ENCODE measurements around the gene ANGPTL8.

DNA sequence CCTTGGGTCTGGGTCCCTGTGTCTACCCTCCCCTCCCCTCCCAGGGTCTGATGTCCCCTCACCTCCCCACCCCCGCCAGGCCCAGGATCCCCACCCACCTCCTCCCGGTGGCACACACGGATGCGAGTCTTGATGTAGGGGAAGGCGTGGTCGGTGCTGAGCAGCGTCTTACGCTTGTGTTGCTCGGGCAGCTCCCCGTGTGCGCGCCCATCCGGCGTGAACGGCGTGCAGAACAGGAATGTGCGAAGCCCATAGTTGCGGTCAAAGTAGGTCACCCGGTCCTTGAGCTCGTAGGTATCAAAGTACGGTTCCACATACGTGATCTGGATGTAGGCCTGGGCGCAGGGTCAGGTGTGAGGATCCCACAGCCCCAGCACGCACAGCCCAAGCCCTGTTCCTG, 37.6 kb upstream of the ANGPTL8 start:
- TF ChIP-seq HDGF (IDR thresholded peaks at IDR 0.05; ENCODE audit: borderline replicate concordance): no peak
- TF ChIP-seq ZNF384 (IDR thresholded peaks at IDR 0.05): no peak
- no peak for TF ChIP-seq NFRKB (IDR thresholded peaks at IDR 0.05)
- no peak for TF ChIP-seq ARNT (IDR thresholded peaks at IDR 0.05)
- no peak for TF ChIP-seq FOXK2 (IDR thresholded peaks at IDR 0.05)
- TF ChIP-seq BHLHE40 (IDR thresholded peaks at IDR 0.05; ENCODE audit: borderline replicate concordance): no peak
- TF ChIP-seq SUZ12 (IDR thresholded peaks at IDR 0.05): no peak
- no peak for TF ChIP-seq TARDBP (IDR thresholded peaks at IDR 0.05)
- TF ChIP-seq, protein P1, sequence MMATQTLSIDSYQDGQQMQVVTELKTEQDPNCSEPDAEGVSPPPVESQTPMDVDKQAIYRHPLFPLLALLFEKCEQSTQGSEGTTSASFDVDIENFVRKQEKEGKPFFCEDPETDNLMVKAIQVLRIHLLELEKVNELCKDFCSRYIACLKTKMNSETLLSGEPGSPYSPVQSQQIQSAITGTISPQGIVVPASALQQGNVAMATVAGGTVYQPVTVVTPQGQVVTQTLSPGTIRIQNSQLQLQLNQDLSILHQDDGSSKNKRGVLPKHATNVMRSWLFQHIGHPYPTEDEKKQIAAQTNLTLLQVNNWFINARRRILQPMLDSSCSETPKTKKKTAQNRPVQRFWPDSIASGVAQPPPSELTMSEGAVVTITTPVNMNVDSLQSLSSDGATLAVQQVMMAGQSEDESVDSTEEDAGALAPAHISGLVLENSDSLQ (IDR thresholded peaks at IDR 0.05): no peak
- TF ChIP-seq ELF4 (IDR thresholded peaks at IDR 0.05): no peak
- TF ChIP-seq CTBP1 (IDR thresholded peaks at IDR 0.05; ENCODE audit: borderline replicate concordance): no peak
- TF ChIP-seq SP1 (IDR thresholded peaks at IDR 0.05): no peak
- TF ChIP-seq FOXA1 (IDR thresholded peaks at IDR 0.05): no peak
